ENCODE results near the gene CACNA1I. TPM values are rescaled to one million over a fixed set of nuclear protein-coding genes. Genes with fewer than 3 reads are reported as not detected.

Gene CACNA1I
- total and polyA plus RNA-seq, 7 donors = under 0.01 to 0.95 (median 0.15) TPM; not detected in 3

DNA sequence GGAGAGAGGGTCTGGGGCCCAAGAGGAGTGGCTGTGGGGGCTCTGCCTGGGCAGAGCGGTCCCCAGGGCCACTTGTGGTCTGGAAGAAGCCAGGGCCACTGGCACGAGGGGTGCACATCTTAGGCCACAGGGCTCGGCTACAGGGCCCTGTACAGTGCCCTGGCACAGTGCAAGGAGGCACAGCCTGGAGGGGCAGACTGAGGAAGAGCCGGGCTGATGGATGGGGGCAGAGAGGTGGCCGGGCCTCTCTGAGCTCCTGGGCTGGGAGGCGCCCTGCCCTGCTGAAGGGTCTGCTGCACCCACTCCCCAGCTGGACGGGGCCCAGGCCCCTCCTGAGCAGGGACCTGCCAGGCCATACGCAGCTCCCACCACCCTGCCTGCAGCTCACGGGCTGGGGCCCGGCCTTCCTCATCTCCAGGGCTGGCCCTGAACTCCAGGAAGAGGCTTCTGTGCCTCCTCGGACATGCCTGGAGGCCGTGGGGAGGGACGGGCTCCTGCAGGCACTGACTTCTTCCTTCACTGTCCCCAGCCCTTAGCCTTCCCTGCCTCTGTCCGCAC, 123.5 kb downstream of the CACNA1I start:
- Histone ChIP-seq H3K4me3 (no peak overlapping the region), H3K36me3 (no peaks in the 10 kb centered on the region), H3K27ac (no peak overlapping the region), H3K9me3 (no peaks in the 10 kb centered on the region), H3K4me1 (no peaks in the 10 kb centered on the region), H3K27me3 (peaks cover 4 to 44% (median 25%) of the 10 kb centered on the region in 3 donors)
- WGBS, 2 donors = 51 to 65% methylated on average over 14 of the region's 14 CpGs
- TF ChIP-seq EP300 (IDR thresholded peaks at IDR 0.05) (no peak), POLR2AphosphoS5 (IDR thresholded peaks at IDR 0.05) (no peak), POLR2A (IDR thresholded peaks at IDR 0.05) (no peak)
- TF ChIP-seq, protein P1, sequence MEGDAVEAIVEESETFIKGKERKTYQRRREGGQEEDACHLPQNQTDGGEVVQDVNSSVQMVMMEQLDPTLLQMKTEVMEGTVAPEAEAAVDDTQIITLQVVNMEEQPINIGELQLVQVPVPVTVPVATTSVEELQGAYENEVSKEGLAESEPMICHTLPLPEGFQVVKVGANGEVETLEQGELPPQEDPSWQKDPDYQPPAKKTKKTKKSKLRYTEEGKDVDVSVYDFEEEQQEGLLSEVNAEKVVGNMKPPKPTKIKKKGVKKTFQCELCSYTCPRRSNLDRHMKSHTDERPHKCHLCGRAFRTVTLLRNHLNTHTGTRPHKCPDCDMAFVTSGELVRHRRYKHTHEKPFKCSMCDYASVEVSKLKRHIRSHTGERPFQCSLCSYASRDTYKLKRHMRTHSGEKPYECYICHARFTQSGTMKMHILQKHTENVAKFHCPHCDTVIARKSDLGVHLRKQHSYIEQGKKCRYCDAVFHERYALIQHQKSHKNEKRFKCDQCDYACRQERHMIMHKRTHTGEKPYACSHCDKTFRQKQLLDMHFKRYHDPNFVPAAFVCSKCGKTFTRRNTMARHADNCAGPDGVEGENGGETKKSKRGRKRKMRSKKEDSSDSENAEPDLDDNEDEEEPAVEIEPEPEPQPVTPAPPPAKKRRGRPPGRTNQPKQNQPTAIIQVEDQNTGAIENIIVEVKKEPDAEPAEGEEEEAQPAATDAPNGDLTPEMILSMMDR (IDR thresholded peaks at IDR 0.05) = no peak
- DNase-seq = no peak
- intact Hi-C loops (cut with DNase I) = no loop called here

- no peak overlapping the region for H3K27ac ChIP-seq
- H3K27me3 ChIP-seq = peaks cover 0 to 26% (median 0%) of the 10 kb centered on the region in 3 donors
- WGBS, 2 donors = 82 to 85% methylated on average over 14 of the region's 14 CpGs
- no peaks in the 10 kb centered on the region for H3K36me3 ChIP-seq
- H3K4me3 ChIP-seq = no peak overlapping the region
- intact Hi-C loops (cut with DNase I) = no loop called here
- DNase-seq = no peak
- TF ChIP-seq POLR2A (IDR thresholded peaks at IDR 0.05) = no peak
- TF ChIP-seq EP300 (IDR thresholded peaks at IDR 0.05) = no peak
- TF ChIP-seq, protein P1 (IDR thresholded peaks at IDR 0.05) = no peak
- no peak for TF ChIP-seq POLR2AphosphoS5 (IDR thresholded peaks at IDR 0.05)
- no peaks in the 10 kb centered on the region for H3K4me1 ChIP-seq
- H3K9me3 ChIP-seq = no peaks in the 10 kb centered on the region
Measured at GRCh38 chr22:39697790-39698430, 127.4 kb downstream of the CACNA1I start.

GRCh38 chr22:39699631-39700360, 129.2 kb downstream of the CACNA1I start:
- H3K4me3 ChIP-seq = no peak overlapping the region
- WGBS, 2 donors = 86 to 87% methylated on average over 19 of the region's 19 CpGs
- H3K27ac ChIP-seq = no peak overlapping the region
- H3K4me1 ChIP-seq = no peaks in the 10 kb centered on the region
- H3K36me3 ChIP-seq = no peaks in the 10 kb centered on the region
- TF ChIP-seq EP300 (IDR thresholded peaks at IDR 0.05) (no peak), POLR2A (IDR thresholded peaks at IDR 0.05) (no peak), POLR2AphosphoS5 (IDR thresholded peaks at IDR 0.05) (no peak)
- TF ChIP-seq, protein P1 (IDR thresholded peaks at IDR 0.05) = no peak
- H3K9me3 ChIP-seq = no peaks in the 10 kb centered on the region
- DNase-seq = no peak
- intact Hi-C loops (cut with DNase I) = no loop called here
- H3K27me3 ChIP-seq = peaks cover 0 to 26% (median 0%) of the 10 kb centered on the region in 3 donors

- H3K4me1 ChIP-seq = no peaks in the 10 kb centered on the region
- DNase-seq = no peak
- no peaks in the 10 kb centered on the region for H3K36me3 ChIP-seq
- no peaks in the 10 kb centered on the region for H3K9me3 ChIP-seq
- WGBS, 2 donors = 78 to 87% methylated on average over 7 of the region's 7 CpGs
- H3K27me3 ChIP-seq = peaks cover 0 to 21% (median 0%) of the 10 kb centered on the region in 3 donors
- intact Hi-C loops (cut with DNase I) = no loop called here
- TF ChIP-seq, protein P1 (IDR thresholded peaks at IDR 0.05) = no peak
- TF ChIP-seq EP300 (IDR thresholded peaks at IDR 0.05) = no peak
- no peak for TF ChIP-seq POLR2AphosphoS5 (IDR thresholded peaks at IDR 0.05)
- no peak for TF ChIP-seq POLR2A (IDR thresholded peaks at IDR 0.05)
- H3K4me3 ChIP-seq = no peak overlapping the region
- H3K27ac ChIP-seq = no peak overlapping the region
Measured at GRCh38 chr22:39700565-39700964, 130.0 kb downstream of the CACNA1I start.

Data from sigmoid colon (tissue), 7 donors.